ENCODE data around the gene PGPEP1.
"Not testable (repeated sequence)": the region's sequence is repeated elsewhere in the genome, so short reads cannot be mapped to it uniquely, and the experiment has no call there.

PGPEP1 gene

DNA sequence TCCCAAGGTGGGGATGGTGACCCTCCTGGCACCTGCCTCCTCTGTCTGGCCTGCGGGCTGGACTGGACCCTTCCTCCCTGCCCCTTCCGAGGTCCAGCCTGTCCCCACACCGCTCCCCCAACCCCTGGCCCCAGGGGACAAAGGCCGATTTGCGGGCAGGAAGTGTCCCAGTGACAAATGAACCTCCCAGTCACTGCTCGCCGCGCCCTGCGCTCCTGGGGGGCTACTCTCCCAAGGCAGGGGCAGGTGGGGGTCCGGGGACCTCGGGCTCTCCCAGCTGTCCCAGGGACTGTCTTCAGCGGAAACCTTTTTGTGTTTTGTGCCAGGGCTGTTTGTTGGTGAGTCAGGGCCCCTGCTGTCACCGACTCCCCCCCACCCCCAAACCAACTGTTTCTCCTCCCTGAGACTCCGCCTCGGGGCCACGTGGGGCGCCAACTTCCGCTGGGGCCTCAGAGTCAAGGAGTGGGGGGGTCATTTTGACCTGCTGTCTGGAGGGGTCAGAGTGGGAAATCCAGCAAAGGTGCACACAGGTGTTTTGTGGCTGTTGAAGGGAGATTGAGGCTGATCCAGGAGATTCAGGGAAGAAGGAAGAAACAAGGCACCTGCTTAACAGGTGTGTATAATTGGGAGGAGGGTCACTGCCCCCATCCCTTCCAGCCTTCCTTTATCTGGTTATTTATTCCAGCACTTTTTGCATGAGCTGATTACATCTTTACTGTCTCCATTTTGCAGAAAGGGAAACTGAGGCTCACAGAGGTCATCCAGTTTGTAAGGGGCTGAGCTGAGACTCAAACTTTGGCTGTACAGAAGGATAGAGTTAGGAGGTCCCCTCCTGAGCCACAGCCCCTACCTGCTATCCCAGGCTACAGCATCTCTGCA lies 831 bp downstream of the PGPEP1 start:
- peak; percentile 88 for DNase-seq (ENCODE audit: low spot score)
- TF ChIP-seq, protein P1, sequence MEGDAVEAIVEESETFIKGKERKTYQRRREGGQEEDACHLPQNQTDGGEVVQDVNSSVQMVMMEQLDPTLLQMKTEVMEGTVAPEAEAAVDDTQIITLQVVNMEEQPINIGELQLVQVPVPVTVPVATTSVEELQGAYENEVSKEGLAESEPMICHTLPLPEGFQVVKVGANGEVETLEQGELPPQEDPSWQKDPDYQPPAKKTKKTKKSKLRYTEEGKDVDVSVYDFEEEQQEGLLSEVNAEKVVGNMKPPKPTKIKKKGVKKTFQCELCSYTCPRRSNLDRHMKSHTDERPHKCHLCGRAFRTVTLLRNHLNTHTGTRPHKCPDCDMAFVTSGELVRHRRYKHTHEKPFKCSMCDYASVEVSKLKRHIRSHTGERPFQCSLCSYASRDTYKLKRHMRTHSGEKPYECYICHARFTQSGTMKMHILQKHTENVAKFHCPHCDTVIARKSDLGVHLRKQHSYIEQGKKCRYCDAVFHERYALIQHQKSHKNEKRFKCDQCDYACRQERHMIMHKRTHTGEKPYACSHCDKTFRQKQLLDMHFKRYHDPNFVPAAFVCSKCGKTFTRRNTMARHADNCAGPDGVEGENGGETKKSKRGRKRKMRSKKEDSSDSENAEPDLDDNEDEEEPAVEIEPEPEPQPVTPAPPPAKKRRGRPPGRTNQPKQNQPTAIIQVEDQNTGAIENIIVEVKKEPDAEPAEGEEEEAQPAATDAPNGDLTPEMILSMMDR (IDR thresholded peaks at IDR 0.05; ENCODE audit: borderline replicate concordance, control extremely low read depth, extremely low read depth, insufficient read depth, missing control alignments): no peak
- in situ Hi-C loops (cut with MboI; ENCODE audit: low sequenced_read_pairs, unreplicated experiment): no loop called here

DNA sequence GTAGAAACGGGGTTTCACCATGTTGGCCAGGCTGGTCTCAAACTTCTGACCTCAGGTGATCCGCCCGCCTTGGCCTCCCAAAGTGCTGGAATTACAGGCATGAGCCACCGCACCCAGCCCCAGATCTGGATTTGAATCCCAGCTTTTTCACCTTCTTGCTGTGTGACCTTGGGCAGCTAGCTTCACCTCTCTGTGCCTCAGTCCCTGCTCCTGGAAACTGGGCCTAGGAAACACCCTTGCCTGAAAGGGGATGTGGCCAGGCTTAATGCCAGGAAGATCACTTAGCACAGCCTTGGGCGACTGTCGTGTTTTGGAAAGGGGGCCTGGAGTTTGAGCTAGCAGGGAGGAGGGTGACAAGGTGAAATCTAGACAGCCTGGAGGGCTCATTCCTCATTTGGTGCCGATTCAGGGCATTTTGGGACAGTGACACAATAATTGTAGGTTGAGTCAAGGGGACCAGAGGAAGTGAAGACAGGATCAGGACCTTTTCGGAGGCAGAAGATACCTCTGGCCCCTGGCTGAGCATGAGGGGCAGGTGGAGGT lies 1.8 kb downstream of the PGPEP1 start:
- TF ChIP-seq, protein P1 (IDR thresholded peaks at IDR 0.05; ENCODE audit: borderline replicate concordance, control extremely low read depth, extremely low read depth, insufficient read depth, missing control alignments): no peak
- in situ Hi-C loops (cut with MboI; ENCODE audit: low sequenced_read_pairs, unreplicated experiment): no loop called here
- DNase-seq (ENCODE audit: low spot score): no peak

DNA sequence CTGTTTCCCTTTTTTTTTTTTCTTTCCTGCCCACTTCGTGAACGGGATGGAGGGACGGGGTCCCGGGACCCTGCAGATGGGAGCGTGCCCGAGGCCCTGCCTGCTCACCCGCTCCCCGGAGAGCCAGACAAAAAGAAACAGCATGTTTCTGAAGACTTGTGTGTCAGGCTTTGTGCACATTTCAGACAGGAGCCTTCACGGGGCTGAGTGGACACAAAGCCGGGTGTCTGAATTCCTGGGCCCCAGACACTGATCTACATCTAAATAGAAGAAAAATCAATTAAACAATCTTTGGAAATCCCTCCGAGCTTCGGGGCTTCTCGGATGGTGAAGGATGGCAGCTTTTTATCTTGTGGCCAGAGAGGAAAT lies 4.2 kb downstream of the PGPEP1 start:
- in situ Hi-C loops (cut with MboI; ENCODE audit: low sequenced_read_pairs, unreplicated experiment): no loop called here
- TF ChIP-seq, protein P1 (IDR thresholded peaks at IDR 0.05; ENCODE audit: borderline replicate concordance, control extremely low read depth, extremely low read depth, insufficient read depth, missing control alignments): no peak
- no peak for DNase-seq (ENCODE audit: low spot score)

GRCh38 chr19:18345296-18345695 lies 4.9 kb downstream of the PGPEP1 start:
- TF ChIP-seq, protein P1 (IDR thresholded peaks at IDR 0.05; ENCODE audit: borderline replicate concordance, control extremely low read depth, extremely low read depth, insufficient read depth, missing control alignments): no peak
- DNase-seq (ENCODE audit: low spot score): no peak
- in situ Hi-C loops (cut with MboI; ENCODE audit: low sequenced_read_pairs, unreplicated experiment): no loop called here

- in situ Hi-C loops (cut with MboI; ENCODE audit: low sequenced_read_pairs, unreplicated experiment): no loop called here
- TF ChIP-seq, protein P1 (IDR thresholded peaks at IDR 0.05; ENCODE audit: borderline replicate concordance, control extremely low read depth, extremely low read depth, insufficient read depth, missing control alignments): no peak
- no peak for DNase-seq (ENCODE audit: low spot score)
These were observed 5.7 kb downstream of the PGPEP1 start for GRCh38 chr19:18346091-18346490.

GRCh38 chr19:18348171-18348570 lies 7.8 kb downstream of the PGPEP1 start:
- in situ Hi-C loops (cut with MboI; ENCODE audit: low sequenced_read_pairs, unreplicated experiment): no loop called here
- no peak for DNase-seq (ENCODE audit: low spot score)
- TF ChIP-seq, protein P1 (IDR thresholded peaks at IDR 0.05; ENCODE audit: borderline replicate concordance, control extremely low read depth, extremely low read depth, insufficient read depth, missing control alignments): no peak

- DNase-seq (ENCODE audit: low spot score); in situ Hi-C loops (cut with MboI; ENCODE audit: low sequenced_read_pairs, unreplicated experiment): not testable (repeated sequence)
These were observed 8.5 kb downstream of the PGPEP1 start for GRCh38 chr19:18348818-18349339.

All from GM13976 (cell line).